Uterus (tissue), 4 donors: ENCODE results near the gene JUN. TPM values are rescaled to one million over a fixed set of nuclear protein-coding genes. Genes with fewer than 3 reads are reported as not detected.

Experiments
- DNase-seq, 2 donors: peaks; one replicate each; pipeline ENCODE4 v3.0.0-alpha.2; 2019 to 2020
- H3K27ac ChIP-seq, 2 donors: fragments of 200-600 bp; sonication (generic); 1 replicate in 1 of 2; 2 replicates in 1 of 2; pipeline ENCODE4 v1.5.1; 2016 to 2018
- H3K27me3 ChIP-seq, 2 donors: fragments of 200-600 bp; sonication (generic); one replicate each; pipeline ENCODE4 v1.5.1; 2018 to 2019; ENCODE audit warnings: control low read depth in 1 of 2
- H3K36me3 ChIP-seq, 2 donors: fragments of 200-600 bp; sonication (generic); one replicate each; pipeline ENCODE4 v1.5.1; 2019; ENCODE audit warnings: control low read depth in 1 of 2
- H3K4me1 ChIP-seq, 2 donors: fragments of 200-600 bp; sonication (generic); one replicate each; pipeline ENCODE4 v1.5.1; 2018 to 2019; ENCODE audit warnings: control low read depth in 1 of 2
- H3K4me3 ChIP-seq, 2 donors: fragments of 200-600 bp; sonication (generic); 1 replicate in 1 of 2; 2 replicates in 1 of 2; pipeline ENCODE4 v1.5.1; 2018 to 2019; ENCODE audit warnings: mild to moderate bottlenecking in 1 of 2
- H3K9me3 ChIP-seq, 2 donors: fragments of 200-600 bp; sonication (generic); one replicate each; pipeline ENCODE4 v1.5.1; 2019; ENCODE audit warnings: control low read depth in 1 of 2
- POLR2A ChIP-seq, 2 donors: fragments of 450-650 bp; IDR thresholded peaks; one replicate each; pipeline ENCODE4 v1.6.1; 2016; ENCODE audit warnings: antibody characterized with exemption in 2 of 2, mild to moderate bottlenecking in 1 of 2, moderate library complexity in 1 of 2
- intact Hi-C: fragments of 100-400 bp; cut with DNase I; formaldehyde crosslinking; loops from one replicate; pipeline ENCODE4 v1.15.1; 2023; ENCODE audit warnings: low total_unique reads
- total RNA-seq, 4 donors: library from RNA; depleted of rRNA in 3 of 4; stranded (reverse); fragments of >200 nt in 3 of 4; gene quantifications; one replicate each; pipeline versions ENCODE4 v1.1.0 to v1.2.4, GENCODE V29; 2014 to 2023
- TF ChIP-seq, protein P1 (sequence below), 4 experiments: fragments of 200-600 bp in 2 of 4; fragments of 450-650 bp in 2 of 4; sonication (generic) in 2 of 4; IDR thresholded peaks; one replicate each; pipeline ENCODE4 v1.5.1; 2016 to 2019; ENCODE audit warnings: antibody characterized with exemption in 4 of 4, mild to moderate bottlenecking in 2 of 4, moderate library complexity in 1 of 4
- donor health status: DM: yes; HTN: yes; CAD: no.

JUN gene
- total RNA-seq, 4 donors from 2014 or later = 154 to 246 (median 239) TPM

DNA sequence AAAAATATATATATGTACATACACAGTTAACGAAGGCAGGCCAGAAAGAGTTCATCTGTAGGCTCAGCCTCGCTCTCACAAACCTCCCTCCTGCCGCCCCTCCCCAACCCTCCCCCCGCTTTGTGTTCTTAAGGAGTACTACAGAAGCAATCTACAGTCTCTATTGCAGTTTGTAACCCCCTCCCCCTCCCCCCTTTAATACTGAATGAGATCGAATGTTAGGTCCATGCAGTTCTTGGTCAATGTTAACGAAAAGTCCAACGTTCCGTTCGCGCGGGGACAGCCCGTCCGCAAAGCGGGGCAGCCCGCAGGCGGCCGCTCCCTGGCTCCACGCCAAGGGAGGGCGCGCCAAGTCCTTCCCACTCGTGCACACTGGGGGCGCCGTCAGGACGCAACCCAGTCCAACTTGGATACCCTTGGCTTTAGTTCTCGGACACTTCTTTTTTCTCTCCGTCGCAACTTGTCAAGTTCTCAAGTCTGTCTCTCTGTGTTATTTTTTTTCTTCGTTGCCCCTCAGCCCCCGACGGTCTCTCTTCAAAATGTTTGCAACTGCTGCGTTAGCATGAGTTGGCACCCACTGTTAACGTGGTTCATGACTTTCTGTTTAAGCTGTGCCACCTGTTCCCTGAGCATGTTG lies 2.2 kb downstream of the JUN start:
- Histone ChIP-seq H3K4me3 (peak overlapping the region; percentile 93 to 95), H3K27me3 (no peaks in the 10 kb centered on the region), H3K27ac (peak overlapping the region; percentile 97 to 99), H3K36me3 (no peaks in the 10 kb centered on the region), H3K4me1 (peaks cover 0 to 6% of the 10 kb centered on the region in 2 donors), H3K9me3 (no peaks in the 10 kb centered on the region)
- TF ChIP-seq POLR2A (IDR thresholded peaks at IDR 0.05) = peak in 1 of 2 donors; percentile 33
- TF ChIP-seq, protein P1, sequence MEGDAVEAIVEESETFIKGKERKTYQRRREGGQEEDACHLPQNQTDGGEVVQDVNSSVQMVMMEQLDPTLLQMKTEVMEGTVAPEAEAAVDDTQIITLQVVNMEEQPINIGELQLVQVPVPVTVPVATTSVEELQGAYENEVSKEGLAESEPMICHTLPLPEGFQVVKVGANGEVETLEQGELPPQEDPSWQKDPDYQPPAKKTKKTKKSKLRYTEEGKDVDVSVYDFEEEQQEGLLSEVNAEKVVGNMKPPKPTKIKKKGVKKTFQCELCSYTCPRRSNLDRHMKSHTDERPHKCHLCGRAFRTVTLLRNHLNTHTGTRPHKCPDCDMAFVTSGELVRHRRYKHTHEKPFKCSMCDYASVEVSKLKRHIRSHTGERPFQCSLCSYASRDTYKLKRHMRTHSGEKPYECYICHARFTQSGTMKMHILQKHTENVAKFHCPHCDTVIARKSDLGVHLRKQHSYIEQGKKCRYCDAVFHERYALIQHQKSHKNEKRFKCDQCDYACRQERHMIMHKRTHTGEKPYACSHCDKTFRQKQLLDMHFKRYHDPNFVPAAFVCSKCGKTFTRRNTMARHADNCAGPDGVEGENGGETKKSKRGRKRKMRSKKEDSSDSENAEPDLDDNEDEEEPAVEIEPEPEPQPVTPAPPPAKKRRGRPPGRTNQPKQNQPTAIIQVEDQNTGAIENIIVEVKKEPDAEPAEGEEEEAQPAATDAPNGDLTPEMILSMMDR (IDR thresholded peaks at IDR 0.05) = peak; percentile 48 to 73 (median 58)
- DNase-seq = peak; percentile 77 to 82
- intact Hi-C loops = loop anchor here (10.0 kb wide), 2 partner anchors 123 to 773 kb away; no protein-coding TSS in a partner anchor

DNA sequence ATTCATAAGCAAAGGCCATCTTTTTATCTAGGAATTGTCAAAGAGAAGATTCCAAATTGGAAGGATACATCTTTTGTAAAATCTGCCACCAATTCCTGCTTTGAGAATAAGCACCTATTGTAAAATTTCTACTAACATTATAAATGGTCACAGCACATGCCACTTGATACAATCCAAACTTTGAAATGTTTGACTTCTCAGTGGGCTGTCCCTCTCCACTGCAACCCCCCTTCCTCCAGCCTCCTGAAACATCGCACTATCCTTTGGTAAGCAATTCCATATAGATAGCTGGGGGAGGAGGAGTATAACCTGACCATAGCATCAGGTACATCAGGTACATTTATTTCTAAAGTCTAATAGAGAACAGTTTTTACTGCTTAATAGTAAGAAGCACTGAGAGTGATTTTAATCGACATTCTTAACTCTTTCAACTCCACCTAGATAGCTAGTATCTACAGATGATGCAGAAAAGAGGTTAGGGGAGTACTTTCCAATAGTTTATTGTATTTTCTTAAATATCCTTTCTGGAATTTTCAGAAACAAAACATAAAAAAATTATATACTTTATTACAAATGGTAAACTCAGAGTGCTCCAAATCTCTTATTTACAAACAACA lies 2.9 kb downstream of the JUN start:
- no peak for DNase-seq
- peaks cover 0 to 6% of the 10 kb centered on the region in 2 donors for H3K4me1 ChIP-seq
- H3K4me3 ChIP-seq = peak overlapping the region; percentile 93 to 95
- H3K9me3 ChIP-seq = no peaks in the 10 kb centered on the region
- H3K36me3 ChIP-seq = no peaks in the 10 kb centered on the region
- H3K27ac ChIP-seq = peak overlapping the region; percentile 97 to 99
- intact Hi-C loops = loop anchor here (10.0 kb wide), 2 partner anchors 124 to 774 kb away; no protein-coding TSS in a partner anchor
- TF ChIP-seq POLR2A (IDR thresholded peaks at IDR 0.05) = no peak
- TF ChIP-seq, protein P1 (IDR thresholded peaks at IDR 0.05) = no peak
- no peaks in the 10 kb centered on the region for H3K27me3 ChIP-seq

DNA sequence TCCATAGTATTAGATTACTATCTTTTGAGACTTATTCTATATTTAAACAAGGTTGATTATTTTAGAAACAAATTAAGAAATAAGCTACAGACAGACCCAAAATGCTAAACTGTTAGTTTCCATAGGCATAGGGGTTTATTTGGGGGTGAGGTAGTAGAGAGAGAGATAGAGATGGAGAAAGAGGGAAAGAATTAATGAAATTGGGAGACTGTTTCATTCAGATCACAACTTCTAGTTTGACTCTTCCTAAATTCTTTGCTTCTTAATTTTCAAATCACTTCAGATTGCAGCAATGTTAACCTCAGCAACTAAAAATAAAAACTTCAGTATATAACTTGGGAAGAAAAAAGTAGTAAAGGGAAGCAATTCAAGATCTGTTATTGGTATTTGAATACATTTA lies 3.4 kb downstream of the JUN start:
- Histone ChIP-seq H3K36me3 (no peaks in the 10 kb centered on the region), H3K9me3 (no peaks in the 10 kb centered on the region), H3K27ac (peak overlapping the region; percentile 97 to 99), H3K4me1 (peaks cover 0 to 6% of the 10 kb centered on the region in 2 donors), H3K27me3 (no peaks in the 10 kb centered on the region), H3K4me3 (peak overlapping the region; percentile 93 to 95)
- DNase-seq = no peak
- intact Hi-C loops = loop anchor here (10.0 kb wide), 2 partner anchors 124 to 774 kb away; no protein-coding TSS in a partner anchor
- TF ChIP-seq POLR2A (IDR thresholded peaks at IDR 0.05) = no peak
- TF ChIP-seq, protein P1 (IDR thresholded peaks at IDR 0.05) = no peak

DNA sequence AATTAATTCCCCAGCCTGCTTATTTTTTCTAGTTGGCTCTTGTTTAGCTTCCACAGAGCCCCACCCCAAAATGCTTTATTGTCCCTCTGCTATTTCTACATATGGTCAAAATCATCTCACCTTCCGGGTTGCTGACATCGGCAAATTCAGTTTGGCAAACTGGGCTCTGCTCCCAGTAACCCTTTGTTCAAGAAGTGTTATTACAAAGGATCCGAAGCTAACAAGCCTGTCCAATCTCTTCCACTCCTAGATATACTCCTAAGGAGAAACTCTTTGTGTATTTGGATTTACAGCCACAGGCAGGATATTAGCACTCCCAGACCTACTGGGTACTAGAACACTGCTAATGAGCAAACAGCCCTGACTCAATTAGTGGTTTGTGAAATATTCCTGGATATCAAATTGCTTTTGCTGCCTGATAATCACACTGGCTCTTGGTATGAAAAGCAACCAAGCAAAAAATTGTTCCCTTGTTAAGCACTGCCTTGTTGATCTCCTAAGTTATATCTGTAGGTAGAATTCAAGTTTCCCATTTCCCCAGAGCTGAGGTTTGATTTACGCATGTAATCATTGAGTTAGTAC lies 4.0 kb downstream of the JUN start:
- Histone ChIP-seq H3K36me3 (no peaks in the 10 kb centered on the region), H3K4me3 (peak overlapping the region; percentile 93 to 95), H3K27ac (peak overlapping the region; percentile 97 to 99), H3K27me3 (no peaks in the 10 kb centered on the region), H3K9me3 (no peaks in the 10 kb centered on the region), H3K4me1 (peaks cover 0 to 6% of the 10 kb centered on the region in 2 donors)
- peak; percentile 33 to 61 for DNase-seq
- TF ChIP-seq POLR2A (IDR thresholded peaks at IDR 0.05) = peak in 1 of 2 donors; percentile 23
- TF ChIP-seq, protein P1 (IDR thresholded peaks at IDR 0.05) = no peak
- intact Hi-C loops = loop anchor here (10.0 kb wide), 2 partner anchors 125 to 775 kb away; no protein-coding TSS in a partner anchor
